KG1 (cell line): ENCODE measurements around the gene MPRIP.
"Not testable (repeated sequence)": the region's sequence is repeated elsewhere in the genome, so short reads cannot be mapped to it uniquely, and the experiment has no call there.

Source experiments
- DNase-seq: peaks from one replicate; lab custom pipeline; 2025; lab: John Stamatoyannopoulos, UW

The MPRIP gene

GRCh38 chr17:17042384-17042736 is at the start of gene MPRIP:
Gene MPRIP (plus strand): TSS chr17:17042457. CDS start chr17:17042849, 392 bp downstream.
- no peak for DNase-seq

- no peak for DNase-seq
These were observed 47.6 kb upstream of the MPRIP start for GRCh38 chr17:16994631-16995030.

- no peak for DNase-seq
These were observed 46.3 kb upstream of the MPRIP start for GRCh38 chr17:16995930-16996329.

- not testable (repeated sequence) for DNase-seq
These were observed 45.5 kb upstream of the MPRIP start for GRCh38 chr17:16996726-16997125.

- no peak for DNase-seq
These were observed 44.5 kb upstream of the MPRIP start for GRCh38 chr17:16997514-16998429.

- no peak for DNase-seq
These were observed 42.2 kb upstream of the MPRIP start for GRCh38 chr17:16999931-17000625.

GRCh38 chr17:17001076-17001777 is 41.0 kb upstream of the MPRIP start:
- DNase-seq: no peak

GRCh38 chr17:17001874-17002520 is 40.3 kb upstream of the MPRIP start:
- DNase-seq: peak; percentile 1

- not testable (repeated sequence) for DNase-seq
These were observed 39.2 kb upstream of the MPRIP start for GRCh38 chr17:17002731-17003715.

GRCh38 chr17:17004251-17004996 is 37.8 kb upstream of the MPRIP start:
- no peak for DNase-seq

- not testable (repeated sequence) for DNase-seq
These were observed 37.2 kb upstream of the MPRIP start for GRCh38 chr17:17004997-17005614.

GRCh38 chr17:17007891-17008290 is 34.4 kb upstream of the MPRIP start:
- not testable (repeated sequence) for DNase-seq

- DNase-seq: not testable (repeated sequence)
These were observed 33.4 kb upstream of the MPRIP start for GRCh38 chr17:17008621-17009397.

GRCh38 chr17:17009972-17010371 is 32.3 kb upstream of the MPRIP start:
- DNase-seq: not testable (repeated sequence)

- not testable (repeated sequence) for DNase-seq
These were observed 31.7 kb upstream of the MPRIP start for GRCh38 chr17:17010545-17011034.

- not testable (repeated sequence) for DNase-seq
These were observed 31.0 kb upstream of the MPRIP start for GRCh38 chr17:17011043-17011907.
